HL-60 (cell line): ENCODE results near the gene ZBTB47.

Experiments used
- GABPA ChIP-seq: IDR thresholded peaks from 2 replicates; pipeline ENCODE4 v1.6.1; 2012; ENCODE audit warnings: low read depth
- POLR2AphosphoS5 ChIP-seq: IDR thresholded peaks from 2 replicates; pipeline ENCODE4 v1.6.1; 2012; ENCODE audit warnings: low read depth
- TF ChIP-seq, protein P1 (sequence below): IDR thresholded peaks from one replicate; pipeline ENCODE4 v1.5.1; 2011; ENCODE audit warnings: low read length, control low read depth, inconsistent platforms; ENCODE audit not compliant: insufficient read depth

DNA sequence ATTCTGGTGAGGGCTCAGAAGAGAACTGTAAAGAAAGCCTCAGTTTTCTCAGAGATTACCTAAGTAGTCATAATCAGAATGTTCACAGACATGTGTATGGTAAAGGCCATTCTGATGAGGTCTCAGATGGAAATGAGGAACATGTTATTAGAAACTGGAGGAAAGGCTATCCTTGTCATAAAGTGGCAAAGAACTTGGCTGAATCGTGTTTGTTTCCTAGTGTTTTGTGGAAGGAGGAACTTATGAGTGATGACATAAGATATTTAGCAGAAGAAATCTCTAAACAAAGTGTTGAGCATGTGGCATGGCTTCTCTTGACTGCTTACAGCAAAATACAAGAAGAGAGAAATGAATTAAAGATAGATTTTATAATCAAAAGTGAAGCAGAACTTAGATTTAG lies 19.0 kb downstream of the ZBTB47 start:
- TF ChIP-seq, protein P1, sequence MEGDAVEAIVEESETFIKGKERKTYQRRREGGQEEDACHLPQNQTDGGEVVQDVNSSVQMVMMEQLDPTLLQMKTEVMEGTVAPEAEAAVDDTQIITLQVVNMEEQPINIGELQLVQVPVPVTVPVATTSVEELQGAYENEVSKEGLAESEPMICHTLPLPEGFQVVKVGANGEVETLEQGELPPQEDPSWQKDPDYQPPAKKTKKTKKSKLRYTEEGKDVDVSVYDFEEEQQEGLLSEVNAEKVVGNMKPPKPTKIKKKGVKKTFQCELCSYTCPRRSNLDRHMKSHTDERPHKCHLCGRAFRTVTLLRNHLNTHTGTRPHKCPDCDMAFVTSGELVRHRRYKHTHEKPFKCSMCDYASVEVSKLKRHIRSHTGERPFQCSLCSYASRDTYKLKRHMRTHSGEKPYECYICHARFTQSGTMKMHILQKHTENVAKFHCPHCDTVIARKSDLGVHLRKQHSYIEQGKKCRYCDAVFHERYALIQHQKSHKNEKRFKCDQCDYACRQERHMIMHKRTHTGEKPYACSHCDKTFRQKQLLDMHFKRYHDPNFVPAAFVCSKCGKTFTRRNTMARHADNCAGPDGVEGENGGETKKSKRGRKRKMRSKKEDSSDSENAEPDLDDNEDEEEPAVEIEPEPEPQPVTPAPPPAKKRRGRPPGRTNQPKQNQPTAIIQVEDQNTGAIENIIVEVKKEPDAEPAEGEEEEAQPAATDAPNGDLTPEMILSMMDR = no peak
- TF ChIP-seq POLR2AphosphoS5 = no peak
- no peak for TF ChIP-seq GABPA
